IPS-11a (cell line): ENCODE results near the gene MATN3.
"Not testable (repeated sequence)": the region's sequence is repeated elsewhere in the genome, so short reads cannot be mapped to it uniquely, and the experiment has no call there.

Source experiments
- H3K4me3 ChIP-seq: one replicate; pipeline ENCODE4 v1.5.1; 2013; ENCODE audit warnings: low read depth, low read length, control low read depth

MATN3 gene, protein sequence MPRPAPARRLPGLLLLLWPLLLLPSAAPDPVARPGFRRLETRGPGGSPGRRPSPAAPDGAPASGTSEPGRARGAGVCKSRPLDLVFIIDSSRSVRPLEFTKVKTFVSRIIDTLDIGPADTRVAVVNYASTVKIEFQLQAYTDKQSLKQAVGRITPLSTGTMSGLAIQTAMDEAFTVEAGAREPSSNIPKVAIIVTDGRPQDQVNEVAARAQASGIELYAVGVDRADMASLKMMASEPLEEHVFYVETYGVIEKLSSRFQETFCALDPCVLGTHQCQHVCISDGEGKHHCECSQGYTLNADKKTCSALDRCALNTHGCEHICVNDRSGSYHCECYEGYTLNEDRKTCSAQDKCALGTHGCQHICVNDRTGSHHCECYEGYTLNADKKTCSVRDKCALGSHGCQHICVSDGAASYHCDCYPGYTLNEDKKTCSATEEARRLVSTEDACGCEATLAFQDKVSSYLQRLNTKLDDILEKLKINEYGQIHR

GRCh38 chr2:20012282-20013125 is at the start of gene MATN3:
Gene MATN3 (minus strand): TSS chr2:20012668. CDS start chr2:20012631, 37 bp downstream.
- peak within 1 kb of the TSS; percentile 54 for H3K4me3 ChIP-seq

GRCh38 chr2:20061940-20062339 is 49.5 kb upstream of the MATN3 start:
- no peak overlapping the region for H3K4me3 ChIP-seq

DNA sequence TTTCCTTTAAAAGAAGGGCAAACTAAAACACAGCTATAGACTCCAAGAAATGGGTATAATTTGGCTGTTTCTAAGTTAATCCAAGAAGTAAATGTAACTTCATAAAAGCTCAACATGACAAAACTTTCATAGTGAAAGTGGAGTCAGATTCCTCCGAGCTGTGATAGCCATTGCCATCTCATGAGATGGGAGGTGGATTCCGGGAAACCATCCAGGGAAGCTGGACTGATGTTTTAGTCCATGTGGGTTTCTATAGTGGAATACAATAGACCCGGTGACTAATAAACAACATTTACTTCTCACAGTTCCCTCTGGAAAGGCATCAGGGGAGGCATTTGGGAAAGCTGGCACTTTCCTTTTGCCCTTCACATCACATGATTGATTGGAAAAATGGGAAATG is 49.0 kb upstream of the MATN3 start:
- no peak overlapping the region for H3K4me3 ChIP-seq

GRCh38 chr2:20060106-20060505 is 47.6 kb upstream of the MATN3 start:
- H3K4me3 ChIP-seq = no peak overlapping the region

GRCh38 chr2:20057268-20057667 is 44.8 kb upstream of the MATN3 start:
- H3K4me3 ChIP-seq = no peak overlapping the region

- H3K4me3 ChIP-seq = no peak overlapping the region
Observed at GRCh38 chr2:20054931-20055330, 42.5 kb upstream of the MATN3 start.

DNA sequence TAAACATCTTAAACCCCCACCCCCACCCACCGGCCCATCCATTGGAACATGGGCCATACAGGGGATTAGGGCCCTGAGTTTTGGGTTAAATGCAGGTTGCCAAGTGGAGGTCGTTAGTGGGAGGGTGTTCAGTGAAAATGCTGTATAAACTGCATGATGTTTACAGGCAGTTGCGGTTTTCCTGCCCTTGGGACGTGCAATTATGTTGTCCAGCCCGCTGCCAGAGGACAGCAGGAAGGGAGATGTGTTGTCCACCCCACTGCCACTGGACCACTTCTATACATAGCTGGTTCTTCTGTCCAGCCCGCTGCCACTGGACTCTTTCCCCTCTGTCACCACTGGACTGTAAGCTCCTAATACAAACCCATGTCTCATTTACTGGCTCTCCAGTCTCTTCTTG is 41.7 kb upstream of the MATN3 start:
- no peak overlapping the region for H3K4me3 ChIP-seq

GRCh38 chr2:20052861-20053281 is 40.4 kb upstream of the MATN3 start:
- peak overlapping the region; percentile 94 for H3K4me3 ChIP-seq

GRCh38 chr2:20052229-20052851 is 39.9 kb upstream of the MATN3 start:
- H3K4me3 ChIP-seq = peak overlapping the region; percentile 94

- peak within 1 kb of the TSS; percentile 94 for H3K4me3 ChIP-seq
Observed at GRCh38 chr2:20051532-20052228, 39.2 kb upstream of the MATN3 start, which contains the start of gene LAPTM4A. Gene LAPTM4A (minus strand): TSS chr2:20051628. CDS start chr2:20051520, 108 bp downstream.

DNA sequence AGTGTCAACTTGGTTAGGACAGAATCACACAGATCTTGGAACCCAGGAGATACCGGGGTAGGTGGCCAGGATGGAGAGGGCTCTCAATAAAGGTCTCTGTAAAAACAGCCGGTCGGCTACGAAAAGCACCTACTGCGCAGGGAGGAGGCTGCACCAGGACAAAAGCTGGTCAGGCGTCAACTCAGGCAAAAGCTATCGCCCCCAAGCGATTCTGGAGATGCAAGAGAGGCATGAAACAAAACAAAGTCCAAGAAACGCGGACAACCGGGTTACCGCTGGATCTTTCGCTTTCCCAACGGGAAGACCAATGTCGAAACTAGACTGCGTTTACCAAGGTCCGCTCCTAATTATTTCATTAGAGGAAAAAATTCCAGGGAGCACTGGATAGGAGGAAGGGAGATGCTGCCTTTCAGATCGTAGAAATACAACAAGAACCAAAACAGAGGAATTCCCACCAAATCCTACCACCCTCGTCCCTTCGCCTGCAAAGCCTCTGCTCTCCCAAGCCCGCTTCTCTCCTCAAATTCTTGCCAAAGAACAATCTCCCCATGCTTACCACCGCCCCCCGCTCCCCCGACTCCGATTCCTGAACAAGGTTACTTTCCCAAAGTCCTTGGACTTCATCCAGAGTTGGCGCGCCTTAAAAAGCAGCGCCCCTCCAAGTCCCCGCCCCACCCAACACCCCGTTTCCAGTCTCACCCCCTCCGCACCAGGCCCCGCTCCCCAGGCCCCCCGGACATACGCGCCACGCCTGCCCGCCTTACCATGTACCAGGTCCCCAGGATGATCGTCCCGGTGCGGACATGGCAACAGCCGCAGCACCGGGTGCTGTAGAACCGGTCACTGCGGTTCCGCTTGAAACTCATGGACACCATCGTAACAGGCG is 38.4 kb upstream of the MATN3 start:
- peak overlapping the region; percentile 94 for H3K4me3 ChIP-seq

- peak overlapping the region; percentile 94 for H3K4me3 ChIP-seq
Observed at GRCh38 chr2:20050104-20050645, 37.7 kb upstream of the MATN3 start.

DNA sequence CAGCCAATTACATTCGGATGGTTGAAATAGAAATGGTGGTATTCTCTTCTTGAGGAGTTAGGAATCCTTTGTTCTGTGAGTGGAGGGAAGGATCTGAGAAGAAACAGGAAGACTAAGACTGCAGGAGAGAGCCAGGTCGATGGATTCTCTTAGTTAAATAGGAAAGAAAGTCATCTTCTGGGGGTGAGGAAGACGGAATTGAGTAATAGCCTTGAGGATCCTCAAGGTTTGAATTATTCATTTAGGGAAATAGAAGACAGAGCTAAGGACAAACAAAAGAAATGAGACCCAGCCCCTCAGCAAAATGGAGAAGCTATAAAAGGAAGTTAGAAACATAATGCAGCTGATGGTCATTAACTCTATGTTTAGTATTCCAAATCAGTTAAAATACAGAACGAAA is 37.2 kb upstream of the MATN3 start:
- H3K4me3 ChIP-seq = peak overlapping the region; percentile 94

GRCh38 chr2:20048488-20049448 is 36.3 kb upstream of the MATN3 start:
- H3K4me3 ChIP-seq = peak overlapping the region; percentile 94

GRCh38 chr2:20045712-20046292 is 33.3 kb upstream of the MATN3 start:
- H3K4me3 ChIP-seq = not testable (repeated sequence)

- no peak overlapping the region for H3K4me3 ChIP-seq
Observed at GRCh38 chr2:20044778-20045177, 32.3 kb upstream of the MATN3 start.

DNA sequence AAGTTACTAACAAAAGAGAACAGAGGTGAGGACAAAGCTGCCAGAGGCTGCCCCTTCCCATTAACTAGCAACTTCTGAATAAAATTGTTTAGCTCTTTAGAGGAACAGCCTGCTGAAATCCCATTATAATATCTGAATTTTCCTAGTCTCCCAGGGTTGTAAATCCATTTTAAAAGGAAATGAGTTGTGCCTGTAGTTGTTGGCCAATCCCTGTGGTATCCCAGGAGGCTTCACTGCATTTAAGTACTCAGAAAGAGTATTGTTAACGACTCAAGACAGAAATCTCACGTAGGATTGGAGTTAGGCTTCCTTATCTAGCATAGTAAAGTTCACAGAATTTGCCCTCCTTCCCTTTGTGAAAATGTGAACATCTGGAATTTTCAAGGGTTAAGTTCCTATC is 30.1 kb upstream of the MATN3 start:
- H3K4me3 ChIP-seq = no peak overlapping the region
